Neuronal stem cell (in vitro differentiated cells): ENCODE data around the gene CMIP.
"Not testable (repeated sequence)": the region's sequence is repeated elsewhere in the genome, so short reads cannot be mapped to it uniquely, and the experiment has no call there.

Source experiments
- DNase-seq: peaks from one replicate; pipeline ENCODE4 v3.0.0-alpha.2; 2013; ENCODE audit warnings: low spot score
- H2AFZ ChIP-seq: one replicate; pipeline ENCODE4 v1.6.1; 2013; ENCODE audit warnings: mild to moderate bottlenecking, low read length, inconsistent platforms
- H2AK5ac ChIP-seq: 2 replicates; pipeline ENCODE4 v1.6.1; 2013; ENCODE audit warnings: low read depth, mild to moderate bottlenecking, inconsistent platforms, low read length, moderate library complexity, mixed read lengths
- H2BK120ac ChIP-seq: 2 replicates; pipeline ENCODE4 v1.6.1; 2013; ENCODE audit warnings: low read depth, mild to moderate bottlenecking, inconsistent platforms, low read length, moderate library complexity, mixed read lengths
- H2BK12ac ChIP-seq: one replicate; pipeline ENCODE4 v1.6.1; 2013; ENCODE audit warnings: low read length, inconsistent platforms
- H2BK15ac ChIP-seq: 2 replicates; pipeline ENCODE4 v1.6.1; 2013; ENCODE audit warnings: mild to moderate bottlenecking, low read length, inconsistent platforms, mixed read lengths
- H2BK5ac ChIP-seq: one replicate; pipeline ENCODE4 v1.6.1; 2013; ENCODE audit warnings: inconsistent platforms, mild to moderate bottlenecking, low read length, moderate library complexity
- H3K14ac ChIP-seq: one replicate; pipeline ENCODE4 v1.6.1; 2013; ENCODE audit warnings: low read length, inconsistent platforms
- H3K18ac ChIP-seq: 2 replicates; pipeline ENCODE4 v1.6.1; 2013; ENCODE audit warnings: low read length, inconsistent platforms
- H3K23ac ChIP-seq: 2 replicates; pipeline ENCODE4 v1.6.1; 2013; ENCODE audit warnings: low read depth, mild to moderate bottlenecking, mixed read lengths, low read length, inconsistent platforms; ENCODE audit not compliant: poor library complexity
- H3K27ac ChIP-seq: replicated peaks from 3 replicates; pipeline ENCODE4 v1.5.1; 2013; ENCODE audit warnings: low read length, inconsistent platforms
- H3K27me3 ChIP-seq, 3 experiments: 2 replicates each; pipeline ENCODE4 v1.6.1; 2013; ENCODE audit warnings: low read length in 3 of 3, mild to moderate bottlenecking in 2 of 3, inconsistent platforms in 1 of 3, low read depth in 1 of 3, mixed read lengths in 1 of 3, moderate library complexity in 1 of 3; ENCODE audit not compliant: control insufficient read depth in 3 of 3, insufficient read depth in 3 of 3
- H3K36me3 ChIP-seq, 2 donors: replicated peaks in 1 of 2; 2 replicates each; pipeline ENCODE4 v1.6.1; 2013; ENCODE audit warnings: low read length in 2 of 2; ENCODE audit not compliant: control insufficient read depth in 2 of 2, insufficient read depth in 2 of 2
- H3K4ac ChIP-seq: 2 replicates; pipeline ENCODE4 v1.6.1; 2013; ENCODE audit warnings: inconsistent platforms, mild to moderate bottlenecking, low read length, moderate library complexity
- H3K4me1 ChIP-seq, 2 donors: 1 replicate in 1 of 2; 2 replicates in 1 of 2; pipeline ENCODE4 v1.6.1; 2013; ENCODE audit warnings: low read length in 2 of 2, low read depth in 1 of 2; ENCODE audit not compliant: control insufficient read depth in 2 of 2, insufficient read depth in 1 of 2
- H3K4me2 ChIP-seq: one replicate; pipeline ENCODE4 v1.6.1; 2013; ENCODE audit warnings: mild to moderate bottlenecking, low read length, inconsistent platforms; ENCODE audit not compliant: insufficient read depth, poor library complexity, severe bottlenecking
- H3K4me3 ChIP-seq, 2 donors: 2 replicates each; pipeline ENCODE4 v1.5.1; 2013; ENCODE audit warnings: low read length in 2 of 2, mild to moderate bottlenecking in 2 of 2, inconsistent platforms in 1 of 2, moderate library complexity in 1 of 2
- H3K79me1 ChIP-seq: one replicate; pipeline ENCODE4 v1.6.1; 2013; ENCODE audit warnings: low read depth, mild to moderate bottlenecking, inconsistent platforms, low read length, moderate library complexity
- H3K9ac ChIP-seq: one replicate; pipeline ENCODE4 v1.6.1; 2013; ENCODE audit warnings: mild to moderate bottlenecking, low read depth, low read length, inconsistent platforms; ENCODE audit not compliant: poor library complexity
- H3K9me3 ChIP-seq, 2 donors: replicated peaks in 1 of 2; 2 replicates each; pipeline versions ENCODE3 to v1.6.1; 2013; ENCODE audit warnings: low read length in 2 of 2, mild to moderate bottlenecking in 2 of 2, inconsistent platforms in 1 of 2, low read depth in 1 of 2, mixed read lengths in 1 of 2, moderate library complexity in 1 of 2; ENCODE audit not compliant: control insufficient read depth in 2 of 2, insufficient read depth in 1 of 2
- H4K8ac ChIP-seq: one replicate; pipeline ENCODE4 v1.6.1; 2013; ENCODE audit warnings: low read depth, mild to moderate bottlenecking, inconsistent platforms, low read length, moderate library complexity
- H4K91ac ChIP-seq: one replicate; pipeline ENCODE4 v1.6.1; 2013; ENCODE audit warnings: low read length, low read depth, mild to moderate bottlenecking, inconsistent platforms; ENCODE audit not compliant: poor library complexity
- WGBS, 2 donors: extraction: QIAGEN DNeasy Blood & Tissue Kit; methylation state at CpG; one replicate each; pipeline ENCODE4 v1.1.7; 2013; ENCODE audit warnings: missing lambda C conversion rate in 2 of 2, mixed read lengths in 1 of 2; ENCODE audit not compliant: insufficient read length in 2 of 2, insufficient replicate concordance in 1 of 2; ENCODE audit errors: extremely low coverage in 2 of 2; 5-methylcytosine and 5-hydroxymethylcytosine counted together

CMIP gene

DNA sequence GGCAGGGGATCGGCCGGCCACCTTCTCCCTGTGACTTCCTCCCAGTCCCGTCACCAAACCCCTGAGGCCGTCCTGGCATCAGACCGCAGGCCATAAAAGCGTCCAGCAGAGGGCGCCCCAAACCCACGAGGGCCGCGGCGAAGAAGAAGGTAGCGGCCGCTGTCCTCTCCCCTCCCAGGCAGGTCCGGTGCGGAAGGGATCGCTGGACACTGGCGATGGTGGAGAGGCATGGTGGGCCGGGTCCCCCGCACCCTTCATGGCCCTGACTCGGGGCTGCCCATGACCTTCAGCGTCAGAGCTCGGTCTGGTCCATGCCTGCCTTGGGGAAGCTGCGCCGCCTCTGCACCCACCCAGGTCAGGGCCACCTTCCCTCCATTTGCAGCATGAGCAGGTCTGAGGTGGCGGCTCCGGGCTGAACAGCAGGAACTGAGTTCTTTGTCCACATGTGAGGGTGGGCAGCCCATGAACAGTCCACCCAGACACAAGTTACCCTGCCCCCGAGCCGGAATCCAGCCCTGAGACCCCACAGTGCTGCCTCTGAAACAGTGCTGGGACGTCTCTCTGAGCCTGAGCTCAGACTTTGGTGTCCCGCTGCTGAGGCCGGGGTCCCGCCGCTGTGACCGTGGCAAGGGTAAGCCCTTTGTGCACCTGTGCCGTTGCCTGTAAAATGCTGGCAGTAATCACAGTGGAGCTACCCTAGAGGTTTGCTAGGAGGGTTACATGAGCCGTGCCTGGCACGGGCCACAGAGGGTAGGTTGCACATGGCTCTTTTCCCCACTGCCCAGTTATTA lies 40.8 kb upstream of the CMIP start:
- Histone ChIP-seq H3K4me3 (peak overlapping the region in 1 of 2 donors; percentile 23), H3K14ac (peak overlapping the region; percentile 92)
- DNase-seq = peak; percentile 81

DNA sequence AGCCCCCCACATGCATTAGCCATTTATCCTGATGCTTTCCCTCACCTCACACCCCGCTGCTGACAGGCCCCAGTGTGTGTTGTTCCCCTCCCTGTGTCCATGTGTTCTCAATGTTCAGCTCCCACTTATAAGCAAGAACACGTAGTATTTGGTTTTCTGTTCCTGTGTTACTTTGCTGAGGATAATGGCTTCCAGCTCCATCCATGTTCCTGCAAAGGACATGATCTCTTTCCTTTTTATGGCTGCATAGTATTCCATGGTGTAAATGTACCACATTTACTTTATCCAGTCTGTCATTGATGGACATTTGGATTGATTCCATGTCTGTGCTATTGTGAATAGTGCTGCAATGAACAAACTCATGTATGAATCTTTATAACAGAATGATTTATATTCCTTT lies 39.6 kb upstream of the CMIP start:
- H2BK120ac ChIP-seq, H3K27ac ChIP-seq, H4K8ac ChIP-seq, H3K23ac ChIP-seq, H2AK5ac ChIP-seq, H3K79me1 ChIP-seq, H3K9me3 ChIP-seq, DNase-seq, H3K4ac ChIP-seq, H4K91ac ChIP-seq, H3K27me3 ChIP-seq, H3K14ac ChIP-seq, H3K4me3 ChIP-seq, H2BK5ac ChIP-seq, H3K4me1 ChIP-seq, H2BK12ac ChIP-seq, H3K9ac ChIP-seq, H2BK15ac ChIP-seq, H3K18ac ChIP-seq, H3K4me2 ChIP-seq, H3K36me3 ChIP-seq, H2AFZ ChIP-seq: not testable (repeated sequence)
- WGBS, 2 donors = no CpG with 5 or more reads among the region's 2 CpGs

More for the DNA sequence above, 40.8 kb upstream of the CMIP start:
- H2BK5ac ChIP-seq = no peak overlapping the region
- H2AFZ ChIP-seq = peak overlapping the region; percentile 88
- no peak overlapping the region for H4K8ac ChIP-seq
- no peaks in the 10 kb centered on the region for H3K79me1 ChIP-seq
- no peaks in the 10 kb centered on the region for H3K36me3 ChIP-seq
- no peak overlapping the region for H4K91ac ChIP-seq
- H3K27me3 ChIP-seq = peaks cover 0 to 2% (median 0%) of the 10 kb centered on the region in 3 experiments
- no peak overlapping the region for H3K4ac ChIP-seq
- peak overlapping the region; percentile 93 for H2BK12ac ChIP-seq
- no peak overlapping the region for H2BK120ac ChIP-seq
- H3K23ac ChIP-seq = peak overlapping the region; percentile 77
- H2AK5ac ChIP-seq = peak overlapping the region; percentile 95
- H3K4me1 ChIP-seq = peaks cover 3 to 4% of the 10 kb centered on the region in 2 donors
- peak overlapping the region; percentile 91 for H3K18ac ChIP-seq
- H3K27ac ChIP-seq = no peak overlapping the region
- H2BK15ac ChIP-seq = peak overlapping the region; percentile 94
- peak overlapping the region; percentile 81 for H3K9ac ChIP-seq
- no peaks in the 10 kb centered on the region for H3K9me3 ChIP-seq
- no CpG with 5 or more reads among the region's 37 CpGs for WGBS, 2 donors
- H3K4me2 ChIP-seq = peak overlapping the region; percentile 47

DNA sequence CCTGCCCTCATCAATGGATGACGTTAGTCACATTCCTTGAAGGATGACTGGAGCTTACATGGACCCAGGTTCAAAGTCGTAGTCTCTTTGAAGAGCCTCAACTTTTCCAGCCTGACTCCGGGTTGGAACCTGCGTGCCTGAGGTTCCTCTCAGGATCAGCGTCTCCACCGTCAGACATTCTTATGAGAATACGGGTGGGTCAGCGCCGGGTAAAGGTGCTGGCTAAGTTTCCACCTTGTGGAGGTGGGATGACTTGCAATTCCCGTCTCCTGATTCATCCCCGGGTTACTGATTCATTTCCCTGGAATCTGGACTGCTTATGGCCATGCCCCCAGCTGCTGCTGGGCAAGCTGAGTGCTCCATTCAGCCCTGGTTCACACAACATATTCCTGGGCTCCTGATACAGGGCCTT lies 38.9 kb upstream of the CMIP start:
- Histone ChIP-seq H3K4me3 (no peak overlapping the region), H2BK15ac (no peak overlapping the region)
- no peak for DNase-seq

DNA sequence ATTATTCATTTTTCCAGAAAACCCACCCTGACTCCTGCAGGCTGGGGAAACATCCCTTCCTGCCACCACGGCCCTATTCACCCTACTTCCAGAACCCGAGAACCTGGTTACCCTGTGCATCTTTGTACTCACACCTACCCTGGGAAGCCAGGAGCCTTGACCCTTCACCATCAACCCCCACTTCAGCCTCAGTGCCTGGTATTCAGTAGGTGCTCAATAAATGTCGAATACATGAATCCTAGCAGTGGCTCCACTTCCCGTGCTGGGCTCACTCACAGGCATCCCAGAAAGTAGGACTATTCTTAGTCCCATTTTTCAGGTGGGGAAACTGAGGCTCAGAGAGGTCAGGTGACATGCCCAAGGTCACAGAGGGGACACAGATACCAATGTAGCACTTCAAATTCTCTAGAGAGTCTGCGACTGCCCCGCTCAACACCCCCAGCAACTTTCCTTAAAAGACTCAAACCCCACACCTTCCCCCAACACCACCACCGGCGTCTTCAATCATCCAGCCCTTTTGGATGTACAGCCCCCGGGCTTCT lies 36.1 kb upstream of the CMIP start:
- WGBS, 2 donors = no CpG with 5 or more reads among the region's 9 CpGs
- H2AK5ac ChIP-seq = no peak overlapping the region
- H2BK12ac ChIP-seq = no peak overlapping the region
- DNase-seq = no peak
- no peak overlapping the region for H3K9ac ChIP-seq
- no peak overlapping the region for H3K14ac ChIP-seq
- peak overlapping the region; percentile 66 for H3K23ac ChIP-seq
- H4K91ac ChIP-seq = no peak overlapping the region
- no peak overlapping the region for H3K4me3 ChIP-seq
- no peaks in the 10 kb centered on the region for H3K9me3 ChIP-seq
- H2BK15ac ChIP-seq = no peak overlapping the region
- no peak overlapping the region for H3K18ac ChIP-seq
- H3K79me1 ChIP-seq = no peaks in the 10 kb centered on the region
- H3K27me3 ChIP-seq = peaks cover 0 to 10% (median 2%) of the 10 kb centered on the region in 3 experiments
- no peak overlapping the region for H3K27ac ChIP-seq
- no peak overlapping the region for H2BK120ac ChIP-seq
- H3K36me3 ChIP-seq = no peaks in the 10 kb centered on the region
- H2AFZ ChIP-seq = no peak overlapping the region
- H3K4me1 ChIP-seq = peaks cover 8 to 10% of the 10 kb centered on the region in 2 donors
- no peak overlapping the region for H3K4ac ChIP-seq
- no peak overlapping the region for H2BK5ac ChIP-seq
- no peak overlapping the region for H3K4me2 ChIP-seq
- H4K8ac ChIP-seq = no peak overlapping the region

More for the DNA sequence above, 38.9 kb upstream of the CMIP start:
- H3K9ac ChIP-seq = no peak overlapping the region
- H4K8ac ChIP-seq = no peak overlapping the region
- H2BK12ac ChIP-seq = no peak overlapping the region
- H3K4ac ChIP-seq = no peak overlapping the region
- H3K27ac ChIP-seq = no peak overlapping the region
- no peak overlapping the region for H2AK5ac ChIP-seq
- H3K4me2 ChIP-seq = no peak overlapping the region
- H2BK120ac ChIP-seq = no peak overlapping the region
- H3K14ac ChIP-seq = no peak overlapping the region
- H3K18ac ChIP-seq = no peak overlapping the region
- no peak overlapping the region for H2BK5ac ChIP-seq
- H4K91ac ChIP-seq = no peak overlapping the region
- H3K4me1 ChIP-seq = peaks cover 4 to 7% of the 10 kb centered on the region in 2 donors
- no peaks in the 10 kb centered on the region for H3K79me1 ChIP-seq
- WGBS, 2 donors = no CpG with 5 or more reads among the region's 11 CpGs
- no peaks in the 10 kb centered on the region for H3K36me3 ChIP-seq
- H3K27me3 ChIP-seq = peaks cover 0 to 5% (median 2%) of the 10 kb centered on the region in 3 experiments
- no peak overlapping the region for H3K23ac ChIP-seq
- H2AFZ ChIP-seq = no peak overlapping the region
- H3K9me3 ChIP-seq = no peaks in the 10 kb centered on the region
